HG03159 (cell line): Measurements from ENCODE around the gene C3orf80.
A peak's percentile ranks its signal among the peaks of the same experiment; 100 is the strongest.
"Not testable (repeated sequence)": the region's sequence is repeated elsewhere in the genome, so short reads cannot be mapped to it uniquely, and the experiment has no call there.

Experiments used
- ATAC-seq: cut with Tn5 transposase; IDR thresholded peaks from one replicate; pipeline ENCODE4 v1.9.1; 2021; ENCODE audit warnings: mild to moderate bottlenecking, moderate library complexity; ENCODE audit not compliant: unreplicated experiment

The C3orf80 gene

GRCh38 chr3:160210799-160211221 is 14.4 kb upstream of the C3orf80 start:
- ATAC-seq: no peak

GRCh38 chr3:160213191-160213590 is 12.0 kb upstream of the C3orf80 start:
- ATAC-seq: no peak

GRCh38 chr3:160217675-160218074 is 7.5 kb upstream of the C3orf80 start:
- ATAC-seq: no peak

- ATAC-seq: no peak
These were observed 7.1 kb upstream of the C3orf80 start for GRCh38 chr3:160218136-160218535.

DNA sequence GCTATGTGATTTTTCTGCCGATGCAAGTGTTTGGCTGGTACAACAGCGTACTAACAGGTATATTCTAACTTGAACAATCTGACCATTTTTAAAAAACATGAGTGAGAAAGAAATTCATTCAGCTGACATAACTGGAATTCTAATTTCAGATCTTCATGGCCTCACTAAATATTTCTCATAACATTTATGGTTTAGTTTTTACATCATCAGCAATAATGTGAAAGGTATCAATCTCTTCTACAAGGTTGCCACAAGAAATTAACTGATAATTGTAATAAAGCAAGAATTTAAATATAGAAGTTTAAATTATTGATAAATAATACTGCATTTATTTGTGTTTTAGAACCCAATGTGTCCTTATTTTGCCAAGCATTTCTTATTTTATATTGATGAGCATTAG is 5.2 kb upstream of the C3orf80 start:
- no peak for ATAC-seq

- ATAC-seq: no peak
These were observed 4.2 kb upstream of the C3orf80 start for GRCh38 chr3:160221019-160221418.

DNA sequence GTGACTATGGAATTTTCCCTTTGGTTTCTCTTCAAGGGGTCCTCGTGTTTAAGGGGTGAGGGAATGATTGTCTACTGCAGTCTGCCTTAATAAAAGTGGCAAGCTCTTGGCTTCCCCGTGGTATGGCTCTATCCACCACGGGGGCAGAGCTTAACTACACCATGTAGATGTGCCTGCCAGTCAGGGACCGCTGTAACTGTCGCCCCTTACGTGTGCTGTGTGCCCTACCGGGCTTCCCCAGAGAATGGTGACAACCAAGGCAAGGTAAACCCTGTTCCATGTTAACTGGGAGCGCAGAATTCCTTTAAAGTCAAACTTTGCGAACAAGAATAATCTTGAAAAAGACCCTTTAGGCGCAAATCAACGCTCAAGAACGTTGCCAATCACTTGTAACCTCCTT is 966 bp upstream of the C3orf80 start:
- ATAC-seq: no peak

DNA sequence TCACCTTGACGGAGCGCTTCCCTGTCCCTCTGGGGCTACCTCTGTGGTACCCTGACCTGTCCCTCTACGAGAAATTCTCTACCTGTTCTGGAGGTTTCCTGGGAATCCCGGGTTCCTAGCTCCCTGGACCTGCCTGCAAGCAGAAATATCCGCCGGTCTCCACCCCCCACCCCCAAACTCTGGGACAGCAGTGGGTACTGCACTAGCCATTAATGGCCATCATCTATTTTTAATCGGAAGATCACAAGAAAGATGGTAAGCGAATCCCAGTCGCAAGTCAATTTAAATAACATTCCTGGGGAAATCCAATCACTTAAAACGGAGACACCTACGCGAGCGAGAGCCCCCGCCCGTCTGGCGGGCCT is 429 bp upstream of the C3orf80 start:
- ATAC-seq: no peak

DNA sequence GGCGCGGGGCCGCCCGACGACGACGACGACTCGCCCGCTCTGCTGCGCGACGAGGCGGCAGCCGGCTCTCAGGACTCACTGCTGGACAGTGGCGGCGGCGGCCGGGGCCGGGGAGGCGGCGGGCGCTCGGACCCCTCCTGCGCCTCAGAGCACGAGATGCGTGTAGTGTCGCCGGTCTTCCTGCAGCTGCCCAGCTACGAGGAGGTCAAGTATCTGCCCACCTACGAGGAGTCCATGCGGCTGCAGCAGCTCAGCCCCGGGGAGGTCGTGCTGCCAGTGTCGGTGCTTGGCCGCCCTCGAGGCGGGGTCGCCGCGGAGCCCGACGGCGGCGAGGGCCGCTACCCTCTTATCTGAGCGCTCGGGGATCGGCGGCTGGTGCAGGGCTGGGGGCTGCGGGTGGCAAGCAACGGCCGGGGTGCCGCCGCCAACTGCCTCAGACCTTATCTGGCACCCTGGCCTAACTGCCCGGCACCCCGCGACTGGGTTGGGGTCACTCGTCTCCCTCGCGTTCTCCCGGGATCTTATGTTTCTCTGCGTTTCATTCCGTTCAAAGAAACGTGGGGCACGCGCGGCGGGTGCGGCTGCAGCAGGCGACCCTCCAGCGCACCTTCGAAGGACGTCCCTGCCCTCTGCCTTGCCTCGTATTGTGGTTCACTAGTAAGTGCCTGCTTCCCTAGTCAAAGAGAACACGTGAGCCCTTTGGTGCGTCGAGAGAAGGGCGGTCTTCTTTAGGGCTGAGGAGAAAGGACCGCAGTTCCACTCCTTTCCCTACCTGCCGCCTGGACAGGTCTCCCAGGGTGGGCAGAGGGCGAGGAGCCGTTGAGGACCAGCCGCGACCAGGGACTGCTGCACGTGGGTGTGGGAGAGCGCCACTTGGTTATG is 1.0 kb downstream of the C3orf80 start:
- peak; percentile 28 for ATAC-seq

DNA sequence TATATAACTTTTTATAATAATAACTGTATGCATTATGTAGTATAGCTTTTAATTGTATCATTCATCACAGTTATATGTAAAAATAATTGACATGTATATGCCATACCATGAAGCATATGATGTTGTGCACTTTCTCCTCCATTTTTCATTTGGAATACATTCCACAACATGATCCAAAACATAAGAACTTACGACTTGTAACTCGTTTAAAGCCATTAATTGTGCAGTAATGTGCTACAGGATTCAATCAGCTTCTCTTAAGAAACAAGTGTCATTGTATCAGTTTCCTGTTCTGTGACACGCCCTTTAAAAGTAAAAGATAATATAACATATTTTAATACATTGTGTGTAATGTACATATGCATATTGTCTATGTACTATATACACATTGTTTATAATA is 2.2 kb downstream of the C3orf80 start:
- no peak for ATAC-seq

- ATAC-seq: no peak
These were observed 6.8 kb downstream of the C3orf80 start for GRCh38 chr3:160232014-160232413.

GRCh38 chr3:160240719-160241118 is 15.5 kb downstream of the C3orf80 start:
- not testable (repeated sequence) for ATAC-seq

- no peak for ATAC-seq
These were observed 20.1 kb downstream of the C3orf80 start for GRCh38 chr3:160245261-160245800.

DNA sequence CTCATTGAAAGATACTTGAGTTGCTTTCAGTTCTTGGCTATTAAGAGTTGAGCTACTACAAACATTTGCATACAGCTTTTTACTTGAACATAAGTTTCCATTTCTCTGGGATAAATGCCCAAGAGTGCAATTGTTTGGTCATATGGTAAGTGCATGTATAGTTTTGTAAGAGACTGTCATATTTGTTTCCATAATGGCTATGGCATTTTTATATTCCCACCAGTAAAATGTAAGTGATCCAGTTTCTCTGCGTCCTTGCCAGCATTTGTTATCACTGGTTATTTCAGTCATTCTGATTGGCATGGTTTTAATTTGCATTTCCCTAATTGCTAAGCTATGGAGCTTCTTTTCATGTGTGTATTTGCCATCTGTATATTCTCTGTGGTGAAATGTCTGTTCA is 22.5 kb downstream of the C3orf80 start:
- ATAC-seq: no peak

GRCh38 chr3:160253298-160253697 is 28.1 kb downstream of the C3orf80 start:
- ATAC-seq: no peak

GRCh38 chr3:160257606-160258005 is 32.4 kb downstream of the C3orf80 start:
- no peak for ATAC-seq

DNA sequence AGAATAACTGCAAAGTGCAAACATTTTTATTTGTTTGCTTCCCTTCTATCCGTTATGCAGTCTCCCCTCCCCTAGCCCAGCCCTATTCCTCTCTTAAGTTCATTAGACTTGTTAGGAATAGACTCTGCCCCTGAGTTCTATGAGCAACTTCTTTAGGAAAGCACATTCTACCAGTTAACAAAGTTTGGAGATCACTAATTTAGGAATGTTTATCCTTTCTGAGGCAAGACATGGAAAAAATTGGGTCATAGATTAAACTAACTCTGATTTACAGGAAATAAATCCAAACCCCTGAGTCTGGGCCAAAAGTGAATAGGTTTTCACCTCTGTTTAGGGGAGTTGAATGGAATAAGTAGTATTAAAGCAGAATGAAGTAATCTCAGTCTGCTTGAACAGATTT is 34.4 kb downstream of the C3orf80 start:
- no peak for ATAC-seq

GRCh38 chr3:160260587-160261270 is 35.5 kb downstream of the C3orf80 start:
- ATAC-seq: no peak

DNA sequence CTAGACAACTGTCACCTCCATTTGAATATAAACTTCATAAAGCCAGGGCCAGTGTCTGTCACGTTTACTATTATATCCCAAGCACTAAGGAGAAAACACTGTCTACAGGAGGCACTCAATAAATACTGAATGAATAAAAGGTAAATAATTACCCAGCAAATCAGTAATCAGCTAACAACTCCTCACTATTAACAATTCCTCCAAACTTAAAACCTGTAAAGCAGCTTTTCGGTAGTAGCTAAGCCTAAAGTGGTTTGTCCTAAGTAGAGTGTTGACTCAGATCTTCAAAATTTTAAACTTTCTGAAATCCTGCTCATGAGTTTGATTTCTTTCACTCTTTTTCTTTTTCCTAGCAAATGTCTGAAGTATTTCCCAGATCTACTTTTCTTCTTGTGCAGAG is 39.9 kb downstream of the C3orf80 start:
- ATAC-seq: no peak
